Measurements from ENCODE around the gene PPP2R2C.

GRCh38 chr4:6501171-6501570, 28.8 kb upstream of the PPP2R2C start:
- TF ChIP-seq SUZ12 (IDR thresholded peaks at IDR 0.05; ENCODE audit: extremely low read depth, insufficient read depth, insufficient read length) (no peak), ZNF274 (IDR thresholded peaks at IDR 0.05; ENCODE audit: low read depth, low read length) (no peak), YY1 (IDR thresholded peaks at IDR 0.05; ENCODE audit: insufficient read depth, insufficient read length) (no peak)

Data from NT2/D1 (cell line).